AG04450 (cell line): Measurements from ENCODE around the gene IFI27L2. TPM values are rescaled to one million over a fixed set of nuclear protein-coding genes. Genes with fewer than 3 reads are reported as not detected.
"Not testable (repeated sequence)": the region's sequence is repeated elsewhere in the genome, so short reads cannot be mapped to it uniquely, and the experiment has no call there.

Source experiments
- CTCF ChIA-PET: fragments of 300-600, 350-600 bp; formaldehyde crosslinking; extraction: SDS; loops from one replicate; lab custom pipeline; 2022; ENCODE audit warnings: antibody characterized with exemption, inconsistent platforms; lab: Charles Lee
- POLR2A ChIA-PET: fragments of 350-600 bp; formaldehyde crosslinking; extraction: SDS; loops from one replicate; lab custom pipeline; 2021; ENCODE audit warnings: antibody characterized with exemption, inconsistent platforms; lab: Yijun Ruan, JAX
- DNase-seq: peaks from one replicate; pipeline ENCODE4 v3.0.0-alpha.2; 2011; ENCODE audit warnings: low read depth, low spot score
- H3K27ac ChIP-seq: one replicate; pipeline ENCODE4 v1.5.1; 2012; ENCODE audit warnings: low read depth, low read length, control low read depth
- H3K27me3 ChIP-seq: one replicate; pipeline ENCODE4 v1.6.0; 2012; ENCODE audit warnings: low read length; ENCODE audit not compliant: control insufficient read depth, insufficient read depth
- H3K4me3 ChIP-seq: 2 replicates; pipeline ENCODE4 v1.5.1; 2011; ENCODE audit warnings: mild to moderate bottlenecking, low read depth, low read length, control low read depth
- H3K9me3 ChIP-seq: 2 replicates; pipeline ENCODE4 v1.5.1; 2012; ENCODE audit warnings: low read length; ENCODE audit not compliant: control insufficient read depth, insufficient read depth
- polyA plus RNA-seq: library from polyadenylated mRNA; depleted of rRNA; stranded (reverse); fragments of >200 nt; gene quantifications from 2 replicates; pipeline ENCODE4 v1.2.3, GENCODE V29; 2011
- TF ChIP-seq, protein P1 (sequence below): IDR thresholded peaks from 2 replicates; pipeline ENCODE4 v1.5.1; 2011; ENCODE audit warnings: low read depth, low read length, control low read depth, inconsistent platforms

The IFI27L2 gene
- polyA plus RNA-seq, 1 experiment = 81.9 TPM

DNA sequence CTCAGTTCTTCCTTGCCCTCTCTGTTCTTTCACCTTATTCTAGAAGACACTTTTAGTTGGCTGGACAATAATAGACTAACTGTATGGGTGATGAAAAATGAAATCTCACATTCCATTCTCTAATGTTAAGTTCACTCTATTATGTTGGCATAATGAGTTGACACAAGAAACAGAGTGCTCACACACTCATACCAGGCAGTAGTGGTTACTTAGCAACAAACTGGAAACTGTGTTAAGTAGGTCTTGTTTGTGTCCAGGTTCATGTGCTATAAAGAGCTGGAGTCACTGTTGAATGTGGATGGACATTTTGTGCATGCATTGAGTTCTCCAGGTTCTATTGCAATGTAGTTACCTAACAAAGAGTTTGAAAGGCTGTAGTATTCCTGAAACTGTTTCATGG, 27.8 kb upstream of the IFI27L2 start:
- Histone ChIP-seq H3K9me3 (no peaks in the 10 kb centered on the region), H3K27ac (no peak overlapping the region), H3K4me3 (no peak overlapping the region), H3K27me3 (peaks cover 10% of the 10 kb centered on the region)
- no peak for DNase-seq
- ChIA-PET POLR2A (no interaction called here), CTCF (interaction anchor here (1.1 to 1.6 kb wide), 3 partner anchors 20 to 25 kb away, joined by 5 to 9 read pairs (median 9); no protein-coding TSS in a partner anchor)
- TF ChIP-seq, protein P1, sequence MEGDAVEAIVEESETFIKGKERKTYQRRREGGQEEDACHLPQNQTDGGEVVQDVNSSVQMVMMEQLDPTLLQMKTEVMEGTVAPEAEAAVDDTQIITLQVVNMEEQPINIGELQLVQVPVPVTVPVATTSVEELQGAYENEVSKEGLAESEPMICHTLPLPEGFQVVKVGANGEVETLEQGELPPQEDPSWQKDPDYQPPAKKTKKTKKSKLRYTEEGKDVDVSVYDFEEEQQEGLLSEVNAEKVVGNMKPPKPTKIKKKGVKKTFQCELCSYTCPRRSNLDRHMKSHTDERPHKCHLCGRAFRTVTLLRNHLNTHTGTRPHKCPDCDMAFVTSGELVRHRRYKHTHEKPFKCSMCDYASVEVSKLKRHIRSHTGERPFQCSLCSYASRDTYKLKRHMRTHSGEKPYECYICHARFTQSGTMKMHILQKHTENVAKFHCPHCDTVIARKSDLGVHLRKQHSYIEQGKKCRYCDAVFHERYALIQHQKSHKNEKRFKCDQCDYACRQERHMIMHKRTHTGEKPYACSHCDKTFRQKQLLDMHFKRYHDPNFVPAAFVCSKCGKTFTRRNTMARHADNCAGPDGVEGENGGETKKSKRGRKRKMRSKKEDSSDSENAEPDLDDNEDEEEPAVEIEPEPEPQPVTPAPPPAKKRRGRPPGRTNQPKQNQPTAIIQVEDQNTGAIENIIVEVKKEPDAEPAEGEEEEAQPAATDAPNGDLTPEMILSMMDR = no peak

DNA sequence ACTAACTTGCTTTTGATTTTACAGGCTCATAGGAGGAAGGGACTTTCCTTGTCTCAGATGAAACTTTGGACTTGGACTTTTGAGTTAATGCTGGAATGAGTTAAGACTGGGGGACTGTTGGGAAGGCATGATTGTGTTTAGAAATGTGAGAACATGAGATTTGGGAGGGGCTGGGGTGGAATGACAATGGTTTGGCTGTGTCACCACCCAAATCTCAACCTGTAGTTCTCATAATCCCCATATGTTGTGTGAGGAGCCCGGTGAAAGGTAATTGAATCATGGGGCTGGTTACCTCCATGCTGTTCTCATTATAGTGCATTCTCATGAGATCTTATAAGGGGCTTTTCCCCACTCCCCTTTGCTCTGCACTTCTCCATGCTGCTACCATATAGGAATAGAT, 26.7 kb upstream of the IFI27L2 start:
- H3K4me3 ChIP-seq, CTCF ChIA-PET, DNase-seq, H3K27ac ChIP-seq, H3K9me3 ChIP-seq, POLR2A ChIA-PET: not testable (repeated sequence)
- H3K27me3 ChIP-seq = peaks cover 12% of the 10 kb centered on the region

DNA sequence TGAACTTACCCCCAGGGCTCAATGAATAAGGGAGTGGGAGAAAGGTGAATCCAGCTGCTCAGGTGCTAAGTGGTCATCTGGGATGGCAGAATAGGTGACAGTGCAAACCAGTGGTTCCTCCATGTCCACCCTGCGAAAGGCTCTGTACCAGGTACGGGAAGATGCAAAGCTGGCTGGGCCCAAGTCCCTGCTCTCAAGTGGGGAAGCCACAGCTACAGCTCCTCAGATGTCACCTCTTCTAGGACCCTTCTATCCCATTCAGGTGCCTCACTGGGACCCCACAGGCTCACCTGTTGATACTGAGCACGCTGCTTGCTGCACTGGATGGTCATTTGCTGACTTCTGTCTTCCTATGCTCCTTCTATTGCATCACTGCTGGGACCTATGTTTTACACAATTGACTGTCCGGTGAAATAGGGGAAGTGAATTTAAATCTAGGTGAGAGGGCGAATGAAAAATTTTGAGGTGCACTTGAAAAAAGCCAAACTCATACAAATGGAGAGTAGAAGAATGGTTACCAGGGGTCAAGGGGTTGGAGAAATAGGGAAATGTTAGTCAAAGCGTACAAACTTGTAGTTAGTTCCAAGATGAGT, 24.4 kb upstream of the IFI27L2 start:
- Histone ChIP-seq H3K27me3 (peaks cover 16% of the 10 kb centered on the region), H3K27ac (no peak overlapping the region), H3K4me3 (no peak overlapping the region), H3K9me3 (no peaks in the 10 kb centered on the region)
- CTCF ChIA-PET = interaction anchor here (0.6 to 3.4 kb wide), 2 partner anchors 14 to 17 kb away, joined by 6 to 11 read pairs; no protein-coding TSS in a partner anchor
- no peak for DNase-seq
- POLR2A ChIA-PET = interaction anchor here (0.7 kb wide), 1 partner anchor 209 kb away, joined by 5 read pairs; no protein-coding TSS in a partner anchor
- TF ChIP-seq, protein P1 = no peak

DNA sequence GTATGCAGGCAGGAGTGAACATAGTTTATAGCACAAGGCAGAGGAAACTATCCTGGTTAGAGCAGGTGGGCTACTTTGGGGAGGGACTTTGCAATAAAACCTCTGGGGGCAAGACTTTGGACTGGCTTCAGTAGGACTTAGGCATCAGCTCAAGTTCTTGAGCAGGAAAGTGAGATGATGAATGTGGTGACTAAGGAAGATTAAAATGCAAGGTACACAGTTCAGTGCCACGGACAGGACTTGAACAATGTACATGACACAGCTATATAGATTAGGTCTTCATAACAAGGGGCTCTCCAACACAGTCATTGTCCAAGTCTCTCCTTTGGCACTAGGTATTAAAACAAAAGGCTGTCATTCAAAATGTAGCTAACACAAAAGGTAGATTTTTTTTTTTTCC, 23.3 kb upstream of the IFI27L2 start:
- Histone ChIP-seq H3K27me3 (peaks cover 13% of the 10 kb centered on the region), H3K4me3 (no peak overlapping the region), H3K9me3 (no peaks in the 10 kb centered on the region), H3K27ac (no peak overlapping the region)
- TF ChIP-seq, protein P1 = no peak
- ChIA-PET CTCF (interaction anchor here (3.4 kb wide), 1 partner anchor 16 kb away, joined by 11 read pairs; no protein-coding TSS in a partner anchor), POLR2A (no interaction called here)
- no peak for DNase-seq

DNA sequence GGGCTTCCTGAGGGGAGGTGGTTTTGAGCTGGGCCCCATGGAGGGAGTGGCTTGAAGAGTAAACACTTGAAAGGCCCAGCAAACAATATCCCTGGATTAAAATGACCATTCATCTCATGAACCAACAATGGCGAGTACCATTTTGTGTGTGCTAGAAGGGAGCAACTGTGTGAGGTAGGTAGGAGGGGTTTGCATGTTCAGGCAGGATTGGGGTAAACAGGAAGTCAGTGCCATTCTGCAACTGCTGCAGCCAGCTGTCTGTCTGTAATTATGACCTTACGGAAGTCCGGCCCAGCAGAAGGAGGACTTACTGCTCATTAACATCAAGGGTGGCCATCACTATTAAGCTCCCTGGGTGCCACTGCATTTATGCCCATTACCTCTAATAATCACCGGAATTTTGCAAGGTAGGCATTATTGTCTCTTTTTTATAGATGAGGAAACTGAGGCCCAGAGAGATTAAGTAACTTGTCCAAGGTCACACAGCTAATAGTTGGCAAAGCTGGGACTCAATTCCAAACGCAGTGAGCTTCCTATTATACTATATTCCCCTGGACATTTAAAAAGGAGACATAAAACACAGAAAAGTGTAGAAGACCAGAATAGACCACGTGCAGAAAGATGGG, 16.6 kb upstream of the IFI27L2 start:
- ChIA-PET CTCF (interaction anchor here (1.1 to 2.3 kb wide), 3 partner anchors 9 to 35 kb away, joined by 3 to 14 read pairs (median 5); no protein-coding TSS in a partner anchor), POLR2A (no interaction called here)
- H3K27ac ChIP-seq = no peak overlapping the region
- H3K27me3 ChIP-seq = peaks cover 3% of the 10 kb centered on the region
- H3K4me3 ChIP-seq = no peak overlapping the region
- no peak for DNase-seq
- TF ChIP-seq, protein P1 = no peak
- H3K9me3 ChIP-seq = no peaks in the 10 kb centered on the region
